ENCODE data around the gene FOXP1. TPM values are rescaled to one million over a fixed set of nuclear protein-coding genes. Genes with fewer than 3 reads are reported as not detected.
"Not testable (repeated sequence)": the region's sequence is repeated elsewhere in the genome, so short reads cannot be mapped to it uniquely, and the experiment has no call there.

FOXP1 gene
- polyA plus RNA-seq, 1 experiment, result 56.6 TPM

DNA sequence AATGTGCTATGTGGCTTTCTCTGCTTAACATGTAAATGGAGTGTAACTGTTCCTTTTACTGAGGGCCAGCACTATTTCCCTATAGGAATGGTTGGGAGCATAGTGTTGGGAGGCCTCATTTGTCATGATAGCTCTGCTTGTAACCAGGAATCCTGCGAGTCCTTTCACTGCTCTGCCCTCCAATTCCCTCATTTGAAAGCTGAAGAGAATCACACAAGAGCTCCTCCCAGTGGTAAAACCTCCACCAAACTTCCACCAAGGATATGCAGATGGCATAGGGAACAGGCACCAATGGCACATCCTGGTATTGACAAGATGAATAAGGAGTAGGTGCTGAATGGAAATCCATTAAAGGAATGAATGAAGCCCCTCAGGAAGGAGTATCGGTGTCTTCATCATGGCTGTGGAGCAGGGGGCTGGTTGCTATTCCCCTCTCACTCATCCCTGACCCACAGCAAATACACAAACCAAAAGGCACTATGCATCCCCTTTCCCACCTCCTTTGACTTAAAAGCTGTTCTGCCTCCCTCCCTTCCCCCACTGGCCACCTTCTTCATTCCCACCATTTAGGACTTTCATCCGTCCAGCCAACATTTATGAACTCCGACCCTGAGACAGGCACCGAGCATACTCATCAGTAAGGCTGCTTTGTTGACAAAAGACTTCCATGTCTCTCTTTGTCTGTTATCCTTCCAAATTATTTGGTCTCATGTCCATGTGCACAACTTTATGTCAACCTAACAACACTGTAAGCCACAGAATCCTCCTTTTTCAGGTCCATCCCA is 560.8 kb downstream of the FOXP1 start:
- POLR2A ChIA-PET, result no interaction called here
- DNase-seq (ENCODE audit: low read depth, low spot score), result no peak
- TF ChIP-seq, protein P1, sequence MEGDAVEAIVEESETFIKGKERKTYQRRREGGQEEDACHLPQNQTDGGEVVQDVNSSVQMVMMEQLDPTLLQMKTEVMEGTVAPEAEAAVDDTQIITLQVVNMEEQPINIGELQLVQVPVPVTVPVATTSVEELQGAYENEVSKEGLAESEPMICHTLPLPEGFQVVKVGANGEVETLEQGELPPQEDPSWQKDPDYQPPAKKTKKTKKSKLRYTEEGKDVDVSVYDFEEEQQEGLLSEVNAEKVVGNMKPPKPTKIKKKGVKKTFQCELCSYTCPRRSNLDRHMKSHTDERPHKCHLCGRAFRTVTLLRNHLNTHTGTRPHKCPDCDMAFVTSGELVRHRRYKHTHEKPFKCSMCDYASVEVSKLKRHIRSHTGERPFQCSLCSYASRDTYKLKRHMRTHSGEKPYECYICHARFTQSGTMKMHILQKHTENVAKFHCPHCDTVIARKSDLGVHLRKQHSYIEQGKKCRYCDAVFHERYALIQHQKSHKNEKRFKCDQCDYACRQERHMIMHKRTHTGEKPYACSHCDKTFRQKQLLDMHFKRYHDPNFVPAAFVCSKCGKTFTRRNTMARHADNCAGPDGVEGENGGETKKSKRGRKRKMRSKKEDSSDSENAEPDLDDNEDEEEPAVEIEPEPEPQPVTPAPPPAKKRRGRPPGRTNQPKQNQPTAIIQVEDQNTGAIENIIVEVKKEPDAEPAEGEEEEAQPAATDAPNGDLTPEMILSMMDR (IDR thresholded peaks at IDR 0.05; ENCODE audit: low read depth, low read length), result peak; percentile 16; the same call in 1 of the 2 replicates
- Histone ChIP-seq H3K27ac (ENCODE audit: low read depth, low read length) (no peak overlapping the region), H3K9me3 (ENCODE audit: control insufficient read depth, insufficient read depth, low read length) (no peaks in the 10 kb centered on the region), H3K27me3 (ENCODE audit: control insufficient read depth, insufficient read depth, low read length) (no peaks in the 10 kb centered on the region), H3K4me3 (ENCODE audit: low read depth, low read length) (no peak overlapping the region)
- CTCF ChIA-PET, result interaction anchor here (0.9 to 1.7 kb wide), 4 partner anchors 11 to 40 kb away, joined by 3 to 6 read pairs (median 4); no protein-coding TSS in a partner anchor

- TF ChIP-seq, protein P1 (IDR thresholded peaks at IDR 0.05; ENCODE audit: low read depth, low read length), result no peak
- H3K27me3 ChIP-seq (ENCODE audit: control insufficient read depth, insufficient read depth, low read length), result no peaks in the 10 kb centered on the region
- H3K9me3 ChIP-seq (ENCODE audit: control insufficient read depth, insufficient read depth, low read length), result no peaks in the 10 kb centered on the region
- no peak for DNase-seq (ENCODE audit: low read depth, low spot score)
- ChIA-PET POLR2A (no interaction called here), CTCF (interaction anchor here (1.1 kb wide), 1 partner anchor 12 kb away, joined by 6 read pairs; no protein-coding TSS in a partner anchor)
- no peak overlapping the region for H3K27ac ChIP-seq (ENCODE audit: low read depth, low read length)
- no peak overlapping the region for H3K4me3 ChIP-seq (ENCODE audit: low read depth, low read length)
These were observed 564.7 kb downstream of the FOXP1 start for GRCh38 chr3:71018799-71019198.

DNA sequence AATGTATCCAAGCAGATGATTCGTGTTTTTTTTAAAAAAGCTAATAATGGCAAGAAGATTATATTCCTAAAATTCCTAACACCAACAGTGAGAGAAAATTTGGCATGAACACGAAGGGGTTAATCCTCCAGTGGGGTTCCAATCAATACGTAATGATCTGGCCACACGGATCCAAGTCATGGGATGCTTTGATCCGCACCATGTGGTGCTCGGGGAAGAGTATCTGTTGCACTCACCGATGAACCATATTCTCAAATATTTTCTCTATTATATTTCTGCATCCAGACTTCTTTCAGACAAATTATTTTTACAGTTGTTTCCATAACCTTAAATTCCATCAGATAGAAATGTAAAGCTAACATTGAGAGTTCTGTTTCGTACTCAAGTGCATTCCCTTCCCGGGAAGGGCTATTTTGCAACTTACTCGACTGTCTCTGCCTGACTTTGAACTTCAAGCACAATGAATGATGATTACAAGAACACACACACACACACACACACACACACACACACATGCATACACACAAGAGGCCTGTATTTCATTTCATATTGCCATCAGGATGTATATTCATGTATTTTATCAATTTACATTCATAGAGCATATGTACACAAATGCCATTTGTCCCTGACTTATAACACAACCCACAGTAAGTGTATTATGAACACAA is 567.2 kb downstream of the FOXP1 start:
- ChIA-PET POLR2A (no interaction called here), CTCF (interaction anchor here (1.2 kb wide), 1 partner anchor 9 kb away, joined by 3 read pairs; no protein-coding TSS in a partner anchor)
- Histone ChIP-seq H3K27ac (ENCODE audit: low read depth, low read length) (no peak overlapping the region), H3K27me3 (ENCODE audit: control insufficient read depth, insufficient read depth, low read length) (no peaks in the 10 kb centered on the region), H3K9me3 (ENCODE audit: control insufficient read depth, insufficient read depth, low read length) (no peaks in the 10 kb centered on the region), H3K4me3 (ENCODE audit: low read depth, low read length) (no peak overlapping the region)
- TF ChIP-seq, protein P1 (IDR thresholded peaks at IDR 0.05; ENCODE audit: low read depth, low read length), result no peak
- no peak for DNase-seq (ENCODE audit: low read depth, low spot score)

GRCh38 chr3:71014616-71015015 is 568.9 kb downstream of the FOXP1 start:
- H3K9me3 ChIP-seq (ENCODE audit: control insufficient read depth, insufficient read depth, low read length); POLR2A ChIA-PET; H3K27me3 ChIP-seq (ENCODE audit: control insufficient read depth, insufficient read depth, low read length); CTCF ChIA-PET; H3K4me3 ChIP-seq (ENCODE audit: low read depth, low read length); H3K27ac ChIP-seq (ENCODE audit: low read depth, low read length); DNase-seq (ENCODE audit: low read depth, low spot score): not testable (repeated sequence)

- CTCF ChIA-PET, result interaction anchor here (0.5 to 2.0 kb wide), 3 partner anchors 10 to 640 kb away, joined by 3 to 6 read pairs (median 3); no protein-coding TSS in a partner anchor
- POLR2A ChIA-PET, result no interaction called here
These were observed 570.6 kb downstream of the FOXP1 start for GRCh38 chr3:71012971-71013370.

More at GRCh38 chr3:71012971-71013370, 570.6 kb downstream of the FOXP1 start:
- no peak overlapping the region for H3K27ac ChIP-seq (ENCODE audit: low read depth, low read length)
- no peaks in the 10 kb centered on the region for H3K27me3 ChIP-seq (ENCODE audit: control insufficient read depth, insufficient read depth, low read length)
- H3K9me3 ChIP-seq (ENCODE audit: control insufficient read depth, insufficient read depth, low read length), result no peaks in the 10 kb centered on the region
- TF ChIP-seq, protein P1 (IDR thresholded peaks at IDR 0.05; ENCODE audit: low read depth, low read length), result no peak
- no peak for DNase-seq (ENCODE audit: low read depth, low spot score)
- no peak overlapping the region for H3K4me3 ChIP-seq (ENCODE audit: low read depth, low read length)

Data from AG04450 (cell line).